Peyer's patch (tissue), 4 donors: ENCODE data around the gene SDC3.

Experiments
- POLR2A ChIP-seq, 2 donors: fragments of 450-650 bp; IDR thresholded peaks; one replicate each; pipeline ENCODE4 v1.5.1; 2017; ENCODE audit warnings: antibody characterized with exemption in 2 of 2, mild to moderate bottlenecking in 2 of 2, moderate library complexity in 2 of 2
- TF ChIP-seq, protein P1 (sequence below), 6 experiments: fragments of 450-650 bp in 4 of 6; fragments of 200-600 bp in 2 of 6; sonication (generic) in 1 of 6; IDR thresholded peaks; one replicate each; pipeline ENCODE4 v1.5.1; 2017 to 2019; ENCODE audit warnings: antibody characterized with exemption in 6 of 6, mild to moderate bottlenecking in 3 of 6, moderate library complexity in 1 of 6

DNA sequence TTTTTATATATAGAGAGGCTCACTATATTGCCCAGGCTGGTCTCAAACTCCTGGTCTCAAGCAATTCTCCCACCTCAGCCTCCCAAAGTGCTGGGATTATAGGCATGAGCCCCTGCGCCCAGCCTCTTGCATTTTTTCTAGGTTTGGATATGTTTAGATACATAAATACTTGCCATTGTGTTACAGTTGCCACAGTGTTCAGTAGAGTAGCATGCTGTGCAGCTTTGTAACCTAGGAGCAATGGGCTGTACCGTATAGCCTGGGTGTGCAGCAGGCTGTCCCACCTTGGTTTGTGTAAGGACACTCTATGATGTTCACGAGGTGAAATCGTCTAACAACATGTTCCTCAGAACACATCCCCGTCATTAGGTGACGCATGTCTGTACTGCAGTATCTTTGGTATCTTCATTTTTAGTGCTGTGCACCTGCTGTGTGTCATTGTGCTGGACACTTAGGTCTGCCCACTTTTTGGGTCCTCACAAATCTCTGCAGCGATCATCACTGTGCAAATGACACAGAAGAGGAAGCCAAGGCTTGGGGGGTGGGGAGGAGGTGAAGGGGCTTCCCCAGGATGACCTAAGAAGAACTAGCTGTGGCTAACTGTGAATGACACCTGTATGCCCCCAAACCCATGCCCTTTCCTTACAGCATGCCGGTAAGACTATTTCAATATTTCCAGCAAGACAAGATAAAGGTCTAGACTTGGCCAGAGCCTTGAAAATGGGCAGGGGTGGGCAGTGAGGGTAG, 44.5 kb downstream of the SDC3 start:
- no peak for TF ChIP-seq POLR2A (IDR thresholded peaks at IDR 0.05)
- TF ChIP-seq, protein P1, sequence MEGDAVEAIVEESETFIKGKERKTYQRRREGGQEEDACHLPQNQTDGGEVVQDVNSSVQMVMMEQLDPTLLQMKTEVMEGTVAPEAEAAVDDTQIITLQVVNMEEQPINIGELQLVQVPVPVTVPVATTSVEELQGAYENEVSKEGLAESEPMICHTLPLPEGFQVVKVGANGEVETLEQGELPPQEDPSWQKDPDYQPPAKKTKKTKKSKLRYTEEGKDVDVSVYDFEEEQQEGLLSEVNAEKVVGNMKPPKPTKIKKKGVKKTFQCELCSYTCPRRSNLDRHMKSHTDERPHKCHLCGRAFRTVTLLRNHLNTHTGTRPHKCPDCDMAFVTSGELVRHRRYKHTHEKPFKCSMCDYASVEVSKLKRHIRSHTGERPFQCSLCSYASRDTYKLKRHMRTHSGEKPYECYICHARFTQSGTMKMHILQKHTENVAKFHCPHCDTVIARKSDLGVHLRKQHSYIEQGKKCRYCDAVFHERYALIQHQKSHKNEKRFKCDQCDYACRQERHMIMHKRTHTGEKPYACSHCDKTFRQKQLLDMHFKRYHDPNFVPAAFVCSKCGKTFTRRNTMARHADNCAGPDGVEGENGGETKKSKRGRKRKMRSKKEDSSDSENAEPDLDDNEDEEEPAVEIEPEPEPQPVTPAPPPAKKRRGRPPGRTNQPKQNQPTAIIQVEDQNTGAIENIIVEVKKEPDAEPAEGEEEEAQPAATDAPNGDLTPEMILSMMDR (IDR thresholded peaks at IDR 0.05), result no peak
